HG02852 (cell line): ENCODE data around the gene IFT74.
A peak's percentile ranks its signal among the peaks of the same experiment; 100 is the strongest.

ENCODE experiments used
- ATAC-seq: cut with Tn5 transposase; IDR thresholded peaks from one replicate; pipeline ENCODE4 v1.9.1; 2021; ENCODE audit warnings: mild to moderate bottlenecking, moderate library complexity; ENCODE audit not compliant: unreplicated experiment

Gene IFT74

DNA sequence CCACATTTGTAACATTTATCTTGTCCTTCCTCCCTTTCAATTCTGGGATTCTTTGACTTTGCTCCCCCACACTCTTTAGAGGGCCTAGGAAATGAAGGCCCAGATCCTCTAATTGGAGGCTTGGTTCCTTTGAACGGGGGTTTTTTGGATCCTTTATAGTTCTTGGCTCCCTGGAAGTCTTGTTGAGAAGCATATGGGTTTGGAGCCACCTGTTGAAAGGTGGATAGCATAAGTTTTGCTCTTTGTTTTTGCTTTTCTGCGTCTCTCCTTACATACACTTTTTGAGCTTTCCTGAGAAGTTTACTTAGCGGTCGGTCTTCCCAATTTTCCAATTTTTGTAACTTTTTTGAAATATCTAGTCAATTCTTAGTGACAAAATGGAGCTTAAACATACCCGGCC is 17.8 kb downstream of the IFT74 start:
- no peak for ATAC-seq

DNA sequence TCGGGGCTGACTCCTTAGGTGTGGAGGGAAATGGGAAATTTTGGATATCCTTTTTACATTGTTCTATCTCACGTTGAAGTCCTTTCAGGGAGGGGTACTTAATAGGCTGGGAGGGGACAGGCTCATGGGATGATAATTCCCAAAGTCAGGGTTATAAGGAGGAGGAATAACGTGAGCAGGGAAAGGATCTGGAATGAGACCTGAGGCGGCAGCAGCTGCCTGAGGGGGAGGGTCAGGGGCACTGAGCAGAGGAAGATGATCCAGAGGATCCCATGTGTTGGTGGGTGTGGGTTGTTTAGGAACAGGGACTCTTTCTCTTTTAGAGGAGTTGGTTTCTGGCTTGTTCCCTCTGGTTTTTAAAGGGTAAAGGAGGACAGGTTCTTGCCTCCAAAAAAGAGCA is 18.7 kb downstream of the IFT74 start:
- no peak for ATAC-seq

DNA sequence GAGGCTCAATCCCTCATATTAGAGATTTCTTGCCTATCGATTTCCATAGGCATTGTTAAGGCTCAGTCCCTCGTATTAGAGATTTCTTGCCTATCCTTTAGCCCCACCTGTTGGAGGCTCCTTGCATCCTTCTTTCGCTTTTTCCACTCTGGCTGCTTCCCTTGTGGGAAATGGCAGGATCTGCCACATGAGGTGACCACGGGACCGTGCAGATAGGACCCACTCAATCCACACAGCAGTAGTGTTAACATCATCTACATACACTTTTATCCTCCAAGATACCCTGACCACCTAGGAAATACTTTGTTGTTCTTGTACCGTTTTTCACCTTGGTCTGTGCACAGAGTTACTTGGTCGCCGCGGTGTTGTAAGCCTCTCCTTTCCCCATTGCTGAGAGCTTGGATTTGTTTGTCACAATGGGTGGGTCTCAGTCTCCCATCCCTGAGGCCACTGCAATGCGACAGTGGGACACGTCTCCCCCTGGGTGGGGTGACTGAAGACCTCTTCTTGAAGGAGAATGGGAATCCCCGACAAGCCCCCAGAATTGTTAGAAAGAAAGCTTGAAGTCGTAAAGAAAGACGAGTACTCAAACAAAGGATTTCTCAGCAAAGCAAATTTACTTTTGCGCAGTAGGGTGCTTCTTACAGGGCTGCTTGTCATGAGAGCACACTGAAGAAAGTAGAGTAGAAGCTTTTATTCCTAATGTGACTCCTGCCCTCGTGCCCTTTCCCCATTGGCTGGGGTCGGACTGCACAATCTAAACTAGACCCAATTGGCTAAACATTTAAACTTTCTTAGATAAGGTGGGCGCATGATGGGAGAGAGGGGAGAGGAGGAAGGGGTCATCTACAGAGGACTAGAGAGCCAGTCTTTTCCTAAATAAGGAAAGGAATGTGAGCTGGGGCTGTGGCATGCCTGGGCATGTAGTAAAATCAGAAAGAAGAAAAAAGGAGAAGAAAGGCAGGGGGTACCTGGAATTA is 19.8 kb downstream of the IFT74 start:
- ATAC-seq, result no peak

DNA sequence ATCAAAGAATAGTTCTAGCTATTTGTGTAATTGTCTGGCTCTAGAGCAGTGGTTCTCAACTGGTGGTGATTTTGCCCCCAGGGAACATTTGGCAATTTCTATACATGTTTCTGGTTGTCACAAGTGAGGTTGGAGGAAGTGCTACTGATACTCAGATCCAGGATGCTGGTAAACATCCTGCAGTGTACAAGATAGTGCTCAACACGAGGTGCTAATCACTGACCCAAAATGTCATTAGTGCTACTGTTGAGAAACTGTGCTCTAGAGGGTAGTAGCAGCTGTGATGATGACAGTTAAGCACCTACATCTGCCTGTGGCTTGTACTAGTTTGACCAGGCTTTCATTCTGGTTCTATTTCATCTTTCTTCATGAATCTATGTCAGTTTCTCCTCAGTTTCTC is 27.1 kb downstream of the IFT74 start:
- peak; percentile 65 for ATAC-seq

DNA sequence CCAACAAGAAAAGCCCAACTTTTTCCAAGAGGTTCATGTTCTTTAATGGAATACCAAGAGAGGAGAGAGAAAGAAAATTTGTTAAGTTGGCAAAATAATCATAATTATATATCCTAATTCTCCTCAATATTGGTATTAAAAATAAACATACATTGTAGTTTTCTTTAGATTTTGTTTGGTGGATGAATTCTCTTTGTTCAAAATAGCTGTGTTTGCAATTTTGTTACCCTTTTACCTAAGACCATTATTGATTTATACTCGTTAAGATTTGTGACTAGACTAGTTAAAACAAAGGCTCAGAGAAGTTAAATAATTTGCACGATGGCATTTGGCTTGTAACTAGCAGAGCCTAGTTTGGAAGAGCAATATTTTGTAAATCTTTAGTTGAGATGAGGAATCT is 39.6 kb downstream of the IFT74 start:
- no peak for ATAC-seq

DNA sequence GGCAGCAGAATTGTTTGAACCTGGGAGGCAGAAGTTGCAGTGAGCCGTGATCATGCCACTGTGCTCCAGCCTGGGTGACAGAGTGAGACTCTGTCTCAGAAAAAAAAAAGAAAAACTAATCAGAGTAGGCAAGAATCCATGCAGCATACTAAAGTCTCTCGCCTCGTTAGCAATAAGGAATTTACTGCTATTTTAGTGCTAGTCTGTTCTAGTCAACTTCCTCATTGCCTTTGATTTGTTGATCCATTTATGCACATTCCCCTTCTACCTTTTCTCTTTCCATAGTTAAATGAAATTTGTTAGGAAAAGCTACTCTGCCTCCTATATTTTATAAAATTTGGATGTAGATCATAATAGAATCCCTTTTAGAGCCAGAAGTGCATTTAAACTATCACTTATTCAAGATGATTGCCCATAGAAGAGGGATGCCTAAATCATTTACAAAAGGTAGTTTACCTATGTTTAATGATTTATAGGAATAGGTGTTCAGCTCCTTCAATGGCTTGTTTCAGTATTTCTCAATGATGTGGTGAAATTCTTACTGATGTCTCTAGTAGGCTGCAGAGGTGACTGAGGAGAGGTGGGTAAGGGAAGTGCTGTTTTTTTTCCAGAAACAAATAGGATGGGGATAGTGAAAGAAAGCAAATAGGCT is 47.3 kb downstream of the IFT74 start:
- no peak for ATAC-seq

DNA sequence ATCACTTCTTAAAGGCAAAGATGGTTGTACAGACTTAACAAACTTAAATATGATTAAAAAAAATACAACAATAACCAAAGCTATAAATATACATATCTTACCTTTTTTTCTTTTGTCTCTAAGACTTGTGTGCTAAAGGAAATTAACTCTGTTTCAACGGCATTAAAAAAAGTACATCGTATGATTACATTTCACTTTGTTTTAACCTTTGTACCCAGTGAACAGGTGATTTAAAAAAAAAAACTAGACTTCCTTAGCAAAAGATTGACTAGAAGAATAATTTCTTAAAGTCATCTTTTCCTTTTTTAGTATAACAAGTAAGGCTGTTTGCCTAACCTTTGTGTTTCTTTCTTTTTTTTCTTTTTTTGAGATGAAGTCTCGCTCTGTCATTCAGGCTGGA is 49.3 kb downstream of the IFT74 start, which contains the start of gene LRRC19:
TSS of gene LRRC19 (minus strand) at position 182 of the 400 bp plus-strand sequence. CDS start 5,978 bp downstream, outside the sequence.
- ATAC-seq, result no peak

DNA sequence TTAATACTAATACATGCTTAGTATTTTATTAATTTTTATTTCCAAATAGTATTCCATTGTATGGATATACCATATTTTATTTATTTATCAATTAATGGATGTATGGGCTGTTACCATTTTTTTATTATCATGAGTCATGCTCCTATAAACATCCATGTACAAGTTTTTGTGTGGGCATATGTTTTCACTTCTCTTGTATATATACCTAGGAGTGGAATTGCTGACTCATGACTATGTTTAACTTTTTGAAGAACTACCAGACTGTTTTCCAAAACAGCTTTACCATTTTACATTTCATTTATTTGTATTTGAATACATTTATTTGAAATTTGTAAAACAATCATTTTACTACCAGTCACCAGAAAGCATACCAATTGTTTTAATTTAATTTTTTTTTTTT is 63.4 kb downstream of the IFT74 start:
- no peak for ATAC-seq

DNA sequence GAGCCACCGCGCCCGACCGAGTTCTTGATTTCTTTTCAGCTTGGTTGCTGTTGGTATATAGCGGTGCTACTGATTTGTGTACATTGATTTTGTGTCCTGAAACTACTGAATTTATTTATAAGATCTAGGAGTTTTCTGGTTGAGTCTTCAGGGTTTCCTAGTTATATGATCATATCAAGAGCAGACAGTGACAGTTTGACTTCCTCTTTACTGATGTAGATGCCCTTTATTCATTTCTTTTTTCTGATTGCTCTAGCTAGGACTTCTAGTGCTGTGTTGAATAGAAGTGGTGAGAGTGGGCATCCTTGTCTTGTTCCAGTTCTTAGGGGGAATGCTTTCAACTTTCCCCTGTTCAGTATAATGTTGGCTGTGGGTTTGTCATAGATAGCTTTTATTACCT is 66.7 kb downstream of the IFT74 start:
- ATAC-seq, result no peak

DNA sequence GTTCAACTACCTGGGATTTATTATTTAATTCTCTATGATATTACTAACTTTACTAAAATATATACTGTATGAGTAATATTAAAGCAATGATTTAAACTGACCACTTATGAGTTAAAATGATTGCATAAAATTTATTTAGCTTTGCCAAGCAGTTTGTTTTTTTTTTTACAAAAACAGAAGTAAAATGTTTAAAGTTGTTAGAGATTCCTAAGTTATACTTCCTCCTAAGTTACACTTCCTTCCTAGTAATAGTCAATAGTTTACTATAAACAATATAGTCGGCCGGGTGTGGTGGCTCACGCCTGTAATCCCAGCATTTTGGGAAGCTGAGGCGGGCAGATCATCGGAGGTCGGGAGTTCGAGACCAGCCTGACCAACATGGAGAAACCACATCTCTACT is 73.0 kb downstream of the IFT74 start:
- no peak for ATAC-seq

DNA sequence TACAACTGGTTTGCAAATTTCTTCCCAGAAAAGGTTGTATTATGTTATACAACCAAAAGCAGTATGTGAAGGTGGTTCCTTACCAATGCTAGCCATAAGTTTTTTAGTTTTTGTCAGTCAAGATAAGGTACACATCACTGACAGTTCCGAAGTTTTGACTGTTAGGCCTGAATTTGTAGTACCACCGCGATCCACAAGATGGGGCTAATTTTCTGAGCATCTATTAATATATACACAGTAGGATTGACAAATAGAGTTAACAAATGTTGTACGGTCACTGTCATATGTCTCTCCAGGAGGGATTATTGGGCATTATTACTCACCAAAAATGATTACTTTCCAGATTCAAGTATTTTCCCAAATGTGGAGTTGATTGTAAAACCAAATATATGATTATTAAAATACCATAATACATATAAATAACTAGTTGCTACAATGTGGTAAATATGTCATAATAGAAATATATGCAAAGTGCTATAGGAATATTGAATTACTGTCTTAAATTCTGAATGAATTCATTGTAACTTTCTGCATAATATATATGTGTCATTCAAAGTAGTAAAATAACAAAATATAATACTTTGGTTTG is 77.7 kb downstream of the IFT74 start:
- peak; percentile 84 for ATAC-seq

DNA sequence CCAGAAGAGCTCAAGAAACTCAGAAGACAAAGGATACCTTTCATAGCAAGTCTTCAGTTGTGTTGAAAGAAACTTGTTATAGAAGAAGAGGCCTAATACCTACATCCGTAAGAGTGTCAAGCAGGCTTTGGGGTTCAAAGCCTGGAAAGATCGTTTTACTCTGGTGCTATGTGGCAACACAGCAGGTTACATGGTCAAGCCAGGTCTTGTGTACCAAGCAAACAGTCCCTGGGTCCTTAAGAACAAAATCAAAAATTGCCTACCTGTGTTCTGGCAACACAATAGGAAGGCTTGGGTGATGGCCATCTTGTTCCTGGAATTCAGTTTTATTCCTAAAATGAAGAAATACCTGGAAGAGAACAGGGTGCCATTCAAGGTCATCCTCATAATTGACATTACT is 81.3 kb downstream of the IFT74 start:
- ATAC-seq, result no peak

DNA sequence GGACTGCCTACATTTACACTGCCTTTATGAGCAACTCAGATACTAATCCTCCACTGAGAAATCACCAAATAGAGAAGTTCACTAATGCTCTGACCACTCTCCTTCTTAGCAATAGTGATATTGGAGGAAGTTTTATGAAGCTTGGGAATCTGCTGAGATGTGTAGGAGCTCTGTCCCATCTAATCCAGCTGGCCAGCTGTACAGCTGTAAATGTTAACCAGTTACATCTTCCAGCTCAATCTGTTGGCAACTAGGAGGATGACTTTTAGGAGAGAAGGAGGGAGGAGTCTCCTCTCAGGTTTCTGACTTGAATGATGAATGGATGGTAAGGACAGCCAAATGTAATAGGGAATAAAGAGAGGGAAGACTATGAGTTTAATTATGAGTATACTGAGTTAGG is 85.5 kb downstream of the IFT74 start:
- ATAC-seq, result no peak

DNA sequence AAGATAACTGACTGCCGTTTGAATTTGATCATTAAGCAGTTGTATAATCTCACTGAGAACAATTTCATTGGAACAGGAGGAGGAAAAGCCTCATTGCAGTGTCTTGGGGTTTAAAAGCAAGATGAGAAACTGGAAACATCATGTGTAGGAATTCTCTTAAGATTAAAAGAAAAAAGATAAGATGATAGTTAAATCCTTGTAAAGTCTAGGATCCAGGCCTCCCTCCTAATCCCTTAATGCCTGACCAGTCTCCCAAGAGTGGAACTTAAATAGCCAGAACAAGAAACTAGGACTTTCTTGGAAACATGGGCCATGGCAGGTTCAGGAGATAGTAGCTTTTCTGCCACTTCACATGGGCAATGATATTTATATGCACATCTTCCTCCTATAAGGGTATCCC is 86.3 kb downstream of the IFT74 start:
- no peak for ATAC-seq

DNA sequence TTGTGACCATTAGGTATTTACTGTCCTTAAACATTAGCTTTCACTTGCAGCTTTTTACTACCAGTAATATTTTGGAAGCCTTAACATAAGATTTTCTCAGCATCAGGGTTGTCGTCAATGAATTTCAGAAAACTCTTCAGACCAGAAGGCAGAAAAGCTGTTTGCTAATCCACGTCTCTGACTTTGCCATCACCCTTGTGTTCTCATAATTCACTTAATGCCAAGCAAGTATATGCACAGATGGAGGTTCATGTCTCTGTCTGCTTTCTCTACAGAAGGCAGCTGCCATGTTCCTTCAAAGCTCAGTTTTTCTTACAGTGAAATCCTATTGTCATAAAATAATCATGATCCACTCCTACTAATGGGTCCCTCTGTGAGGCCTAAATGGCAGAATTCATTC is 87.0 kb downstream of the IFT74 start:
- ATAC-seq, result no peak

DNA sequence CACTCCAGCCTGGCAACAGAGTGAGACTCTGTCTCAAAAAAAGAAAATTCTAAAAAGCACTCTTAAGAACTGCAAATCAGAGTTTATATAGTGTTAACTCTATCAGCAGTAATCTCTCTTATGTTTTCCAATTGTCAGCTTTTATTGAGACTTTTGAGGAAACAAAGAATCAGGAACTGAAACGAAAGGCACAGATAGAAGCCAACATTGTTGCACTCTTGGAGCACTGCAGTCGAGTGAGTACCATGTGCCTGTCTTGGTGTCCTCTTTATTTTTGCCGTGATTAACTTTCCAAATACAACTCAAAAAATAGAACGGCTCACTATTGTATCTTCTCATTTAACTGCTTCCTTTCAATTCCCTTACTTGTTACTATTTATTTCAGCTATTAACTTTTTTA is 90.9 kb downstream of the IFT74 start:
- no peak for ATAC-seq

DNA sequence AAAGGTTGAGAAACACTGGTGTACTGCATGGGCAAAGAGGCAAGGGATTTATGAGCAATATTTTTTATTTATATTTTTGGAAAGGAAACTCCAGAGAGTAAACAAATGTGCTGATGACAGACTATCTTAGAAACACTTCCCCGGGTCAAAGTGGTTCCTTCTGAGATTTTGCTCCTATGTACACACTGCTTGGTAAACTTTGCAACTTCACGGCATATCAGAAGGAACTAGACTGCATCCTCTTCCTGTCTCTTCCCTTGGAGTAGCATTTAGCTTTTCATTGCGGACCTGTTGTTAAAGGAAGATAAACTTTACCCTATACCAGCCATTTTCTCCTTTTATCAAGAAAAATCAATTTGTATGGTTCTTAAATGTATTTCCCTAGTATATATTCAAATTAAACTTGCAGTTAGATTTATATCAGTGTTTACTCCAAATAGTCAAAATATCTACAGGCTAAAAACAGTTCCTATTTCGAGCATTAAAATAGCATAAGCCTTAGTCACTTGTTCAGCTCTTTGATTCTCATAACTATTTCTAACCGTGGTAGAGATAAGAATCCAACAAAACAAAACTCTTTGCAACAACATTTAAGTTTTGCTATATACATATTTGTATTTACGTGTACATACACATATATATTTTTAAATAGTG is 97.3 kb downstream of the IFT74 start:
- ATAC-seq, result no peak

DNA sequence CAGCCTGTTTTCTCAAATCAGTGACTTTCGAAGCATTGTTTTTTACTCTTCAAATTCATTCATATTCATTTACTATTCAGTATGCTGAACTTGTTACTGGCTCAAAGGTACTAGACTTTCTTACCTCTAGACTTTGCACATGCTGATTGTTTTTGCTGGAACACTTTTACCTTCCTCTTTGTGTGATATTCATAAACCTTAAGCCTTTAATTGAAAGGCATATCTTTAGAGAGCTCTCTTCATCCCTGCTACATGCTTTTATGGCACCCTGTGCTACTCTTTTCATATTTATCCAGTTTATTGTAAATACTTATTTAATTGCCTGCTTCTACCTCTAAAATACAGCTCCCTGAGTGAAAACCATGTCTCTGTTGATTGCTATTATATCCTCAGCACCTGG is 97.9 kb downstream of the IFT74 start:
- ATAC-seq, result no peak

DNA sequence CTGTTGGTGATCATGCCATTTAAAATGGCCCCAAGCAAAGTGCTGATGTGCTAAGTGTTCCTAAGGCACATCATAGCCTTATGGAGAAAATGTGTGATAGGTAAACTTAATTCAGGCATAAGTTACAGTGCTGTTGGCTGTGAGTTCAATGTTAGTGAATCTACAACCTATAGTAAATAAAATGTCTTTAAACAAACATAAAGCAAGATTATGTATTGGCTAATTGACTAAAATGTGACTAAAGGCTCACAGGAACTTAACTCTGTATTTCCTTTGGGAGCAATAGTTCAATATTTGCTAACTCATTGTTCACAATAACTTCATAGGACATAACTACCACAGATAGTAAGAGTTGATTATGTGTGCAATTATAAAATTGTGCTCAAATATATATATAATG is 98.6 kb downstream of the IFT74 start:
- no peak for ATAC-seq

DNA sequence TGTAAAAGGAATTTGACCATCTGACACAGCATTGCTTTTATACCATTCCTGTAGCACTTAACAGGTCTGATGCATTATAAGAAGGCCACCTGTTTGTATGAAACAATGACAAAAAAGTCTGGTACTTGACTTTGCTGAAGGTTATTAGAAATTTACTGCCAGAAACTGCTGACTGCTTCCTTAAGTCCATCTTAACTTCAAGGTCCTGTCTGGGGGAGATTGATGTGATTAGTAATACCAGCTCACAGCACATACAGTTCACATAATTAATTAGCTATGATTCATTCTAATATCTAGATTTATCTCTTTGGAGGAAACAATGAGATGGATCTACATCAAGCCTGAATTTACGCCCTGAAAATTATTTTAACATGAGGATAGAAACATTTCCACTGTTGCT is 103.2 kb downstream of the IFT74 start:
- no peak for ATAC-seq

DNA sequence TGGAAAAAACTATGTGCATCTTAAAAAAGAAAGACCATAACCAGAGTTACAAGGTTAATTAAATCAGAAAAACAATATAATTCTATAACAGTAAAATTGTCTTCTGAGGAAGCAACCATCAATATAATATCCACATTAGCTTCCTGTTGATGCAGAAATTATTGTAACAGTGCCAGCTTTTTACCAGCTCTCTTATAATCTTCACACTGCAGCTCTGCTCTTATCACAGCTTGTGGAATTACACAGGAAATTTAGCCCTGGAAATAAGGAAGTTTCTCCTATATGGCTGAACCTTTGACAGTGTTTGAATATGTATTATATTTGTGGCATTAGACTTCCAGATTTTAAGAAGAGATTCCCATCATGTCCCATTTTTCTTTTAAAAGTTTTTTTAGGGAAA is 103.7 kb downstream of the IFT74 start:
- ATAC-seq, result no peak
